Measurements from ENCODE around the gene FAM186B. TPM values are rescaled to one million over a fixed set of nuclear protein-coding genes. Genes with fewer than 3 reads are reported as not detected.

FAM186B gene
- total and polyA plus RNA-seq, 5 donors from 2014 or later = 0.14 TPM; not detected in 4

- no peak overlapping the region for H3K27ac Mint-ChIP-seq
- DNase-seq (no peak), ATAC-seq (ENCODE audit: low read depth in 2 of 2) (no peak)
- H3K4me3 Mint-ChIP-seq = no peak overlapping the region
- H3K4me1 Mint-ChIP-seq = peaks cover 0 to 16% (median 14%) of the 10 kb centered on the region in 4 donors
- no peak overlapping the region for H3K27ac ChIP-seq (ENCODE audit: insufficient read depth, low read length, poor library complexity, severe bottlenecking)
- no peaks in the 10 kb centered on the region for H3K9me3 ChIP-seq (ENCODE audit: control insufficient read depth in 2 of 2, low read length in 2 of 2)
- H3K27me3 Mint-ChIP-seq = no peaks in the 10 kb centered on the region
- no peaks in the 10 kb centered on the region for H3K36me3 Mint-ChIP-seq
- H3K27me3 ChIP-seq (ENCODE audit: control insufficient read depth, insufficient read depth, low read length) = no peaks in the 10 kb centered on the region
- H3K4me1 ChIP-seq (ENCODE audit: control insufficient read depth, insufficient read depth, low read length, poor library complexity, severe bottlenecking) = peaks cover 12% of the 10 kb centered on the region
- no peaks in the 10 kb centered on the region for H3K36me3 ChIP-seq (ENCODE audit: control insufficient read depth, insufficient read depth, low read length)
- no peak overlapping the region for H3K4me3 ChIP-seq (ENCODE audit: low read depth, low read length)
- H3K9me3 Mint-ChIP-seq = no peaks in the 10 kb centered on the region
These were observed 28.4 kb upstream of the FAM186B start for GRCh38 chr12:49633703-49634345.

- H3K36me3 ChIP-seq (ENCODE audit: control insufficient read depth, insufficient read depth, low read length) = no peaks in the 10 kb centered on the region
- no peaks in the 10 kb centered on the region for H3K9me3 Mint-ChIP-seq
- H3K36me3 Mint-ChIP-seq = no peaks in the 10 kb centered on the region
- peaks cover 0 to 16% (median 14%) of the 10 kb centered on the region in 4 donors for H3K4me1 Mint-ChIP-seq
- H3K27ac ChIP-seq (ENCODE audit: insufficient read depth, low read length, poor library complexity, severe bottlenecking) = no peak overlapping the region
- no peaks in the 10 kb centered on the region for H3K27me3 ChIP-seq (ENCODE audit: control insufficient read depth, insufficient read depth, low read length)
- H3K27ac Mint-ChIP-seq = no peak overlapping the region
- H3K27me3 Mint-ChIP-seq = no peaks in the 10 kb centered on the region
- no peak overlapping the region for H3K4me3 Mint-ChIP-seq
- H3K4me3 ChIP-seq (ENCODE audit: low read depth, low read length) = no peak overlapping the region
- peaks cover 12% of the 10 kb centered on the region for H3K4me1 ChIP-seq (ENCODE audit: control insufficient read depth, insufficient read depth, low read length, poor library complexity, severe bottlenecking)
- ATAC-seq (ENCODE audit: low read depth in 2 of 2) = no peak
- no peaks in the 10 kb centered on the region for H3K9me3 ChIP-seq (ENCODE audit: control insufficient read depth in 2 of 2, low read length in 2 of 2)
- no peak for DNase-seq
These were observed 27.7 kb upstream of the FAM186B start for GRCh38 chr12:49632986-49633702.

- Histone ChIP-seq H3K27ac (ENCODE audit: insufficient read depth, low read length, poor library complexity, severe bottlenecking) (no peak overlapping the region), H3K4me3 (ENCODE audit: low read depth, low read length) (no peak overlapping the region), H3K9me3 (ENCODE audit: control insufficient read depth in 2 of 2, low read length in 2 of 2) (no peaks in the 10 kb centered on the region), H3K4me1 (ENCODE audit: control insufficient read depth, insufficient read depth, low read length, poor library complexity, severe bottlenecking) (peaks cover 11% of the 10 kb centered on the region), H3K36me3 (ENCODE audit: control insufficient read depth, insufficient read depth, low read length) (no peaks in the 10 kb centered on the region), H3K27me3 (ENCODE audit: control insufficient read depth, insufficient read depth, low read length) (no peaks in the 10 kb centered on the region)
- no peaks in the 10 kb centered on the region for H3K27me3 Mint-ChIP-seq
- no peak overlapping the region for H3K27ac Mint-ChIP-seq
- ATAC-seq (ENCODE audit: low read depth in 2 of 2) (no peak), DNase-seq (no peak)
- no peaks in the 10 kb centered on the region for H3K36me3 Mint-ChIP-seq
- H3K4me3 Mint-ChIP-seq = no peak overlapping the region
- no peaks in the 10 kb centered on the region for H3K9me3 Mint-ChIP-seq
- H3K4me1 Mint-ChIP-seq = peaks cover 0 to 13% (median 10%) of the 10 kb centered on the region in 4 donors
These were observed 27.0 kb upstream of the FAM186B start for GRCh38 chr12:49632401-49632800.

- no peaks in the 10 kb centered on the region for H3K36me3 Mint-ChIP-seq
These were observed 26.0 kb upstream of the FAM186B start for GRCh38 chr12:49631336-49631907.

GRCh38 chr12:49627752-49628360 is 22.4 kb upstream of the FAM186B start:
- peaks cover 0 to 1% (median 0%) of the 10 kb centered on the region in 7 donors for H3K9me3 Mint-ChIP-seq
- no peak for ATAC-seq (ENCODE audit: low read depth in 2 of 2)
- no peak overlapping the region for H3K4me3 ChIP-seq (ENCODE audit: low read depth, low read length)
- H3K27me3 Mint-ChIP-seq = peaks cover 7% of the 10 kb centered on the region
- peaks cover 1% of the 10 kb centered on the region for H3K4me1 ChIP-seq (ENCODE audit: control insufficient read depth, insufficient read depth, low read length, poor library complexity, severe bottlenecking)
- no peak overlapping the region for H3K27ac Mint-ChIP-seq
- H3K9me3 ChIP-seq (ENCODE audit: control insufficient read depth in 2 of 2, low read length in 2 of 2) = no peaks in the 10 kb centered on the region
- no peaks in the 10 kb centered on the region for H3K36me3 ChIP-seq (ENCODE audit: control insufficient read depth, insufficient read depth, low read length)
- H3K27ac ChIP-seq (ENCODE audit: insufficient read depth, low read length, poor library complexity, severe bottlenecking) = no peak overlapping the region
- H3K36me3 Mint-ChIP-seq = no peaks in the 10 kb centered on the region
- no peaks in the 10 kb centered on the region for H3K27me3 ChIP-seq (ENCODE audit: control insufficient read depth, insufficient read depth, low read length)
- DNase-seq = no peak
- no peak overlapping the region for H3K4me3 Mint-ChIP-seq
- H3K4me1 Mint-ChIP-seq = peaks cover 0 to 12% (median 5%) of the 10 kb centered on the region in 4 donors

More at GRCh38 chr12:49631336-49631907, 26.0 kb upstream of the FAM186B start:
- no peaks in the 10 kb centered on the region for H3K9me3 ChIP-seq (ENCODE audit: control insufficient read depth in 2 of 2, low read length in 2 of 2)
- Mint-ChIP-seq H3K4me3 (no peak overlapping the region), H3K27me3 (no peaks in the 10 kb centered on the region), H3K9me3 (no peaks in the 10 kb centered on the region), H3K27ac (peak overlapping the region in 2 of 3 donors; percentile 0 to 6), H3K4me1 (peaks cover 0 to 3% (median under 1%) of the 10 kb centered on the region in 4 donors)
- H3K27ac ChIP-seq (ENCODE audit: insufficient read depth, low read length, poor library complexity, severe bottlenecking) = no peak overlapping the region
- DNase-seq = no peak
- ATAC-seq (ENCODE audit: low read depth in 2 of 2) = no peak
- H3K4me3 ChIP-seq (ENCODE audit: low read depth, low read length) = no peak overlapping the region
- peaks cover 1% of the 10 kb centered on the region for H3K4me1 ChIP-seq (ENCODE audit: control insufficient read depth, insufficient read depth, low read length, poor library complexity, severe bottlenecking)
- no peaks in the 10 kb centered on the region for H3K27me3 ChIP-seq (ENCODE audit: control insufficient read depth, insufficient read depth, low read length)
- H3K36me3 ChIP-seq (ENCODE audit: control insufficient read depth, insufficient read depth, low read length) = no peaks in the 10 kb centered on the region

GRCh38 chr12:49626836-49627235 is 21.4 kb upstream of the FAM186B start:
- Histone ChIP-seq H3K27ac (ENCODE audit: insufficient read depth, low read length, poor library complexity, severe bottlenecking) (no peak overlapping the region), H3K4me3 (ENCODE audit: low read depth, low read length) (no peak overlapping the region), H3K27me3 (ENCODE audit: control insufficient read depth, insufficient read depth, low read length) (no peaks in the 10 kb centered on the region), H3K36me3 (ENCODE audit: control insufficient read depth, insufficient read depth, low read length) (no peaks in the 10 kb centered on the region), H3K9me3 (ENCODE audit: control insufficient read depth in 2 of 2, low read length in 2 of 2) (no peaks in the 10 kb centered on the region), H3K4me1 (ENCODE audit: control insufficient read depth, insufficient read depth, low read length, poor library complexity, severe bottlenecking) (peaks cover 11% of the 10 kb centered on the region)
- no peak overlapping the region for H3K27ac Mint-ChIP-seq
- no peaks in the 10 kb centered on the region for H3K36me3 Mint-ChIP-seq
- H3K27me3 Mint-ChIP-seq = peaks cover 16% of the 10 kb centered on the region
- no peak for ATAC-seq (ENCODE audit: low read depth in 2 of 2)
- H3K4me3 Mint-ChIP-seq = no peak overlapping the region
- H3K9me3 Mint-ChIP-seq = peaks cover 0 to 1% (median 0%) of the 10 kb centered on the region in 7 donors
- no peak for DNase-seq
- H3K4me1 Mint-ChIP-seq = peaks cover 0 to 19% (median 9%) of the 10 kb centered on the region in 4 donors

GRCh38 chr12:49626169-49626835 is 20.9 kb upstream of the FAM186B start:
- no peaks in the 10 kb centered on the region for H3K36me3 Mint-ChIP-seq
- ATAC-seq (ENCODE audit: low read depth in 2 of 2) (no peak), DNase-seq (no peak)

More at GRCh38 chr12:49626169-49626835, 20.9 kb upstream of the FAM186B start:
- no peak overlapping the region for H3K27ac ChIP-seq (ENCODE audit: insufficient read depth, low read length, poor library complexity, severe bottlenecking)
- no peak overlapping the region for H3K4me3 Mint-ChIP-seq
- H3K9me3 Mint-ChIP-seq = peaks cover 0 to 1% (median 0%) of the 10 kb centered on the region in 7 donors
- no peaks in the 10 kb centered on the region for H3K36me3 ChIP-seq (ENCODE audit: control insufficient read depth, insufficient read depth, low read length)
- no peaks in the 10 kb centered on the region for H3K9me3 ChIP-seq (ENCODE audit: control insufficient read depth in 2 of 2, low read length in 2 of 2)
- no peak overlapping the region for H3K27ac Mint-ChIP-seq
- peaks cover 17% of the 10 kb centered on the region for H3K4me1 ChIP-seq (ENCODE audit: control insufficient read depth, insufficient read depth, low read length, poor library complexity, severe bottlenecking)
- H3K4me3 ChIP-seq (ENCODE audit: low read depth, low read length) = no peak overlapping the region
- H3K4me1 Mint-ChIP-seq = peaks cover 4 to 25% (median 13%) of the 10 kb centered on the region in 4 donors
- H3K27me3 ChIP-seq (ENCODE audit: control insufficient read depth, insufficient read depth, low read length) = no peaks in the 10 kb centered on the region
- peaks cover 16% of the 10 kb centered on the region for H3K27me3 Mint-ChIP-seq

Measured in CD4-positive, CD25-positive, alpha-beta regulatory T cell (primary cell).